ENCODE measurements around the gene LGI4.

DNA sequence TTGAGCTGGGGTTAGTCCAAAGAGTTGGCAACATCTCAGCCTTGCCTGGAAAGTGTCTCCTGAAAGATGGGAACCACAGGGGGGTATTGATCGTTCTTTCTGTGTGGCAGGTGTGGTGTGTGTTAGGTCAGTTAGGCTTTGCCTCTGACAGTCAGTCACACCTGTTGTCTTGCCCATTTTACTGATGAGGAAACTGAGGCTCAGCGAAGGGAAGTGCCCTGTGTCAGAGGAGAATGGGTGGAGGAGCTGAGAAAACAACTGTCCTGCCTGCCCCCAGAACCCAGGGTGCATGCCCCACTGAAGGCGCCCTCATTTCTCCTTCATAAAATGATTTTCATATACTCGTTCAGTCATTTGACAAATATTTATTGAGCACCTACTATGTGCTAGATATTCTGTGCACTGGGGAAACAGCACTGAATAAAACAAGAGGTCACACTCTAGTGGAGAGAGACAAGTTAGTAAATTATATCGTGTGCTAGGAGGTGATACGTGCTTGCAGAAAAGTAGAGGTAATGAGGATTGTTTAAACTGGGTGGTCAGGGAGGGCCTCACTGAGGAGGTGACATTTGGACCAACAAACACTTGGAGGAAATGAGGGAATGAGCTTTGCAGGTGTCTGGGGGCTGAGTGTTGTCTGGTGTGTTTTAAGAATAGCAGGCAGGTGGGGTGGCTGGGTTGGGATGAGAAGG, 21.3 kb upstream of the LGI4 start:
- TF ChIP-seq, protein P1, sequence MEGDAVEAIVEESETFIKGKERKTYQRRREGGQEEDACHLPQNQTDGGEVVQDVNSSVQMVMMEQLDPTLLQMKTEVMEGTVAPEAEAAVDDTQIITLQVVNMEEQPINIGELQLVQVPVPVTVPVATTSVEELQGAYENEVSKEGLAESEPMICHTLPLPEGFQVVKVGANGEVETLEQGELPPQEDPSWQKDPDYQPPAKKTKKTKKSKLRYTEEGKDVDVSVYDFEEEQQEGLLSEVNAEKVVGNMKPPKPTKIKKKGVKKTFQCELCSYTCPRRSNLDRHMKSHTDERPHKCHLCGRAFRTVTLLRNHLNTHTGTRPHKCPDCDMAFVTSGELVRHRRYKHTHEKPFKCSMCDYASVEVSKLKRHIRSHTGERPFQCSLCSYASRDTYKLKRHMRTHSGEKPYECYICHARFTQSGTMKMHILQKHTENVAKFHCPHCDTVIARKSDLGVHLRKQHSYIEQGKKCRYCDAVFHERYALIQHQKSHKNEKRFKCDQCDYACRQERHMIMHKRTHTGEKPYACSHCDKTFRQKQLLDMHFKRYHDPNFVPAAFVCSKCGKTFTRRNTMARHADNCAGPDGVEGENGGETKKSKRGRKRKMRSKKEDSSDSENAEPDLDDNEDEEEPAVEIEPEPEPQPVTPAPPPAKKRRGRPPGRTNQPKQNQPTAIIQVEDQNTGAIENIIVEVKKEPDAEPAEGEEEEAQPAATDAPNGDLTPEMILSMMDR (IDR thresholded peaks at IDR 0.05; ENCODE audit: low read depth, low read length, poor library complexity, severe bottlenecking), result no peak
- TF ChIP-seq EZH2phosphoT487 (IDR thresholded peaks at IDR 0.05; ENCODE audit: borderline replicate concordance, low read length), result no peak

Measured in DOHH2 (cell line).